Testis (tissue), 2 donors: ENCODE results near the gene SEZ6L2.

Source experiments
- CTCF ChIP-seq, 3 experiments: fragments of 450-650 bp in 2 of 3; fragments of 200-600 bp in 1 of 3; sonication (generic) in 1 of 3; IDR thresholded peaks; one replicate each; pipeline ENCODE4 v1.5.1; 2016 to 2019; ENCODE audit warnings: antibody characterized with exemption in 3 of 3, mild to moderate bottlenecking in 2 of 3, moderate library complexity in 1 of 3
- POLR2A ChIP-seq: fragments of 450-650 bp; IDR thresholded peaks from one replicate; pipeline ENCODE4 v1.6.1; 2017; ENCODE audit warnings: antibody characterized with exemption, mild to moderate bottlenecking, moderate library complexity

GRCh38 chr16:29907973-29908372, 8.6 kb upstream of the SEZ6L2 start:
- TF ChIP-seq CTCF (IDR thresholded peaks at IDR 0.05) (no peak), POLR2A (no peak)
